GM15510 (cell line): ENCODE data around the gene ELF2.
A peak's percentile ranks its signal among the peaks of the same experiment; 100 is the strongest.

Source experiments
- POLR2A ChIP-seq: IDR thresholded peaks from 3 replicates; pipeline ENCODE4 v1.6.1; 2011; ENCODE audit warnings: borderline replicate concordance; ENCODE audit not compliant: insufficient read length; ENCODE audit errors: extremely low read depth

ELF2 gene

GRCh38 chr4:139018971-139019758, 157.9 kb downstream of the ELF2 start:
- TF ChIP-seq POLR2A, result no peak

DNA sequence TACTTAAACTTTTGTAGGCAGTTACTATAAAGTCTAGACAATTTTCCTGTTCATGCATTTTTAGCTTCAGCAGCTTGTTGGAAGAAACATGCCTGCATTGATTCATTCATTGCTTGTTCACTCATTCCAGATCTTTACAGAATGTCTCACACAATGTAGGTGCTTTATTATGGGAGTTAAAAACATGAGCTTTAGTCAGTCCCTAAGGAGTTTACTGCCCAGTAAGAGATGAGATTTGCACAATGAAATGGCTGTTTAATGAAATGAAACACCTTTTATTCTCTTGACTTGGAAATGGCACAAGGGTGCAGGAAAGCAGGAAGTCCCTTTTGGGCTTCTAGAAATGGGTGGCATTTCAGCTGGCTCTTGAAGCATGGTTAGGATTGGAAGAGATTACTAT, 158.5 kb downstream of the ELF2 start:
- no peak for TF ChIP-seq POLR2A

GRCh38 chr4:139017861-139018260, 159.2 kb downstream of the ELF2 start:
- TF ChIP-seq POLR2A, result no peak

GRCh38 chr4:139015948-139016471, 161.0 kb downstream of the ELF2 start:
- TF ChIP-seq POLR2A, result peak; percentile 40

- peak; percentile 98 for TF ChIP-seq POLR2A
Measured at GRCh38 chr4:139015269-139015947, 161.6 kb downstream of the ELF2 start, which contains the start of gene NOCT. Gene NOCT (plus strand): TSS chr4:139015781. CDS start chr4:139015982, 201 bp downstream.

DNA sequence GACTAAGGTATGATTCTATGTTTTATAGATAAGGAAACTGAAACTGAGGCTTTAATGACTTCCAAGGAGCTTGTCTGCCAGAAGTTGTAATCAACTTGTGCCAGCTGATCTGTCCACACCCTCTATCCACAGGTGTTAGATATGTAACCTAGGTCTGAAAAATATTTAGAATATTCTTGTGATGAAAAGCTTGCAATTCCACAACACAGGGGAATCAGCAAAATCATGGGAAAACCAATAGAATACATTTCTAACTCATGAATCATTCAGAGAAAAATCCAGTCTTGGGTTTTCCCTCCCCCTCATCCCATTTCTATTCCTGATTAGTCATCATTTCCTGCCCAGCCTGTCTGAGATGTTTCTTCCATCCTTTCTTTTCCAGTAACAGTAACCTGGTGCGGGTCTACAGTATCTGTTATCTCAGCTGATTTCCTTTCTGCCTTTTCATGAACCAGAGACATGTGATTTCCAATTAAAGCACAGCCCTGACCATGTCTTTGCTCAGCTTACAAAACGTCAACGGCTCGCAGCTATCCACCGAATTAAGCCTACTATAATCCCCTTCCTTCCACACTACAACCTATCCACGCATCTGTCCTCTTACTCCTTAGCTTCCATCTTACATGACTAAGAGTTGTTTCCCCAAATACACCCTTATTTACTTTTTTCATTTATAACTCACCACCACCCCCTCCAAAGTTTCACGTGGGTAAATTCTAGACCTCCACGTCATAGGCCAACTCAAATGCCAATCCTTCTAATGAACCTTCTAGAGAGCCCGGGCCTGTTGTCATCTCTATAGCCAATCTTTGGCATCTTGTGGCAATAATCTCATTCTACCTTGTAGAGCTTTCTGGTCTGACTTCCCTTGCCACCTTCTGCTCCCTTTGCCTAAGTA, 162.4 kb downstream of the ELF2 start:
- no peak for TF ChIP-seq POLR2A

DNA sequence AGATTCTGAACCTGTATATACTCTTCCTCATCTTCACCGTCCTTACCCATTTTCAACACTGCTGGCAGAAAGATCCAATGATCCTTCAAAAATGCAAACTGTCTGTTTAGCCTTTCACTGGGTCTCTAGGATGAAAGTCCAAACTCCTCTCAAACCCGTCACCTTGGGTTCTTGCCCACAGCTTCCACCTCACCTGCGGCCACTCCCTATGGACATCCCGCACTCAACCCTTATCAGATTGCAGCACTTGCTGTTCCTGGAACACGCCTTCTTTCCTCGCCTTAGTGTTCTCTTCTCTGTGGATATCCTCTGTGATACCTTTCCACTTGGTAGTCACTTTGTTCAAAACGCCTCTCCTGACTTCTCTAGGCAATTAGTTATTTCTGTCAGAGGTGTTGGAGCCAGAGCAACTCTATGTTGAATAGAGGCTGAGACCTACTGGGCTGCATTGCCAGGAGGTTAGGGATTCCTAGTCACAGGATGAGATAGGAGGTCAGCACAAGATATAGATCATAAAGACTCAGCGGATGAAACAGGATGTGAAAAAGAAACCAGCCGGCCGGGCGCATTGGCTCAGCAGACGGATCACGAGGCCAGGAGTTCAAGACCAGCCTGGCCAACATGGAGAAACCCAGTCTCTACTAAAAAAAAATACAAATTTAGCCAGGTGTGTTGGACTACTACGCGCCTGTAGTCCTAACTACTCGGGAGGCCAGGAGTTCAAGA, 165.6 kb downstream of the ELF2 start:
- no peak for TF ChIP-seq POLR2A

DNA sequence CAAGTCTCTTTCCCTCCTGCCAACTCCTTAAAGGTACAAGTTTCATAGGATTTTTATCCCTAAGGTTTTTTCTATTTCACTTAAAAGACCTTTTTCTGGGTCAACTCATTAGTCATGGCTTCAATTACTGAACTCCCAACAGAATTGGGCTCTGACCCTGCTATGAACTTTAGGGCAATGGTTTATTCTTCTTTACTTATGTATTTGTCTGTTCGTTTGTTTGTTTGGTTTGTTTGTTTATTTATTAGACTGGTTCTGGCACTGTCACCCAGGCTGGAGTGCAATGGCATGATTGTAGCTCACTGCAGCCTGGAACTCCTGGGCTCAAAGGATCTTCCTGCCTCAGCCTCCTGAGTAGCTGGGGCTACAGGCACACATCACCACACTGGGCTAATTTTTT, 167.3 kb downstream of the ELF2 start:
- TF ChIP-seq POLR2A, result no peak

DNA sequence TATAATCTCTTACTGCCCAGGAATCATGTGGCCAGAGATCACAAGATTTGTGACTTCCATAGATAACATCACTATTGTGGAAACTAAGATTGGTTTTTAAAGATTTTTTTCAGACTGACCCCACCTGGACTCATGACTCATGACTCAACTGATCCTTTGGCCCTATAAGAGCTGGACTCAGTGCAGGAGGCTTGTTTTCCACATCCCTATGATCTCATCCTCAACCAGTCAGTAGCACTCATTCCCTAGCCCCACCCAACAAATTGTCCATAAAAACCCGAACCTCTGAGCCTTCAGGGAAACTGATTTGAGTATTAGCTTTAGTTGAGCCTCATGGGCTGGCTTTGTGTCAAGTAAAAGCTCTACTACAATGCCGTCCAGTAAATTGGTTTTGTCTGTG, 169.4 kb downstream of the ELF2 start:
- TF ChIP-seq POLR2A, result no peak
